Karpas-422 (cell line): ENCODE data around the gene ODF4. TPM values are rescaled to one million over a fixed set of nuclear protein-coding genes. Genes with fewer than 3 reads are reported as not detected.
A peak's percentile ranks its signal among the peaks of the same experiment; 100 is the strongest.
"Not testable (repeated sequence)": the region's sequence is repeated elsewhere in the genome, so short reads cannot be mapped to it uniquely, and the experiment has no call there.

Source experiments
- DNase-seq: peaks from one replicate; pipeline ENCODE4 v3.0.0-alpha.2; 2015
- H2AFZ ChIP-seq: fragments of 200-600 bp; sonication (generic); 2 replicates; pipeline ENCODE4 v1.6.1; 2014; ENCODE audit warnings: antibody characterized with exemption, low read length, mixed read lengths
- H3K27ac ChIP-seq: fragments of 200-600 bp; sonication (generic); 2 replicates; pipeline ENCODE4 v1.5.1; 2014; ENCODE audit warnings: mild to moderate bottlenecking, low read length, moderate library complexity
- H3K27me3 ChIP-seq: fragments of 200-600 bp; sonication (generic); 2 replicates; pipeline ENCODE4 v1.6.1; 2014; ENCODE audit warnings: low read length, mixed read lengths
- H3K36me3 ChIP-seq: fragments of 200-600 bp; sonication (generic); 2 replicates; pipeline ENCODE4 v1.6.1; 2014; ENCODE audit warnings: low read length, mixed read lengths; ENCODE audit not compliant: insufficient read depth
- H3K4me1 ChIP-seq: fragments of 200-600 bp; sonication (generic); 2 replicates; pipeline ENCODE4 v1.6.1; 2014; ENCODE audit warnings: mild to moderate bottlenecking, low read length, mixed read lengths
- H3K4me2 ChIP-seq: fragments of 200-600 bp; sonication (generic); 2 replicates; pipeline ENCODE4 v1.6.1; 2014; ENCODE audit warnings: low read length, low read depth, mild to moderate bottlenecking; ENCODE audit not compliant: poor library complexity, severe bottlenecking
- H3K4me3 ChIP-seq: fragments of 200-600 bp; sonication (generic); 2 replicates; pipeline ENCODE4 v1.5.1; 2014; ENCODE audit warnings: mild to moderate bottlenecking, antibody characterized with exemption, low read length, mixed read lengths
- H3K79me2 ChIP-seq: fragments of 200-600 bp; sonication (generic); 2 replicates; pipeline ENCODE4 v1.6.1; 2014; ENCODE audit warnings: mild to moderate bottlenecking, low read length, mixed read lengths
- H3K9ac ChIP-seq: fragments of 200-600 bp; sonication (generic); 2 replicates; pipeline ENCODE4 v1.6.0; 2014; ENCODE audit warnings: low read length
- H3K9me2 ChIP-seq: fragments of 200-600 bp; sonication (generic), shearing (Covaris generic); replicated peaks from 2 replicates; pipeline ENCODE4 v1.6.0; 2014; ENCODE audit warnings: mild to moderate bottlenecking, low read length, moderate library complexity; ENCODE audit not compliant: insufficient read depth
- H3K9me3 ChIP-seq: fragments of 300-700, 200-600 bp; sonication (generic); 2 replicates; pipeline ENCODE4 v1.6.1; 2014; ENCODE audit warnings: low read length, mixed read lengths
- H4K20me1 ChIP-seq: fragments of 200-600 bp; sonication (generic); 2 replicates; pipeline ENCODE4 v1.6.1; 2014; ENCODE audit warnings: mild to moderate bottlenecking, antibody characterized with exemption, low read length, low read depth; ENCODE audit not compliant: insufficient read depth
- total RNA-seq: library from RNA; depleted of rRNA; stranded (reverse); fragments of >200 nt; shearing (Covaris generic); gene quantifications from 2 replicates; pipeline ENCODE4 v1.2.3, GENCODE V29; 2014; ENCODE audit warnings: low replicate concordance

ODF4 gene
- total RNA-seq, 1 experiment from 2014 or later, result not detected

GRCh38 chr17:8376271-8377067, 36.8 kb downstream of the ODF4 start, which contains the start of gene KRABD2:
KRABD2 (minus strand) TSS chr17:8376704.
- Histone ChIP-seq H3K4me3 (no peak within 1 kb of the TSS), H3K27me3 (no peaks in the 10 kb centered on the region), H3K27ac (no peak within 1 kb of the TSS), H3K9me2 (no peaks in the 10 kb centered on the region), H2AFZ (no peak within 1 kb of the TSS), H3K4me2 (no peak within 1 kb of the TSS), H3K36me3 (peaks cover 46% of the 10 kb centered on the region), H3K9me3 (no peaks in the 10 kb centered on the region), H3K9ac (no peak within 1 kb of the TSS), H3K4me1 (peaks cover 7% of the 10 kb centered on the region), H4K20me1 (peaks cover 32% of the 10 kb centered on the region), H3K79me2 (peaks cover 14% of the 10 kb centered on the region; the same call in 1 of the 2 replicates)
- DNase-seq, result peak; percentile 57

DNA sequence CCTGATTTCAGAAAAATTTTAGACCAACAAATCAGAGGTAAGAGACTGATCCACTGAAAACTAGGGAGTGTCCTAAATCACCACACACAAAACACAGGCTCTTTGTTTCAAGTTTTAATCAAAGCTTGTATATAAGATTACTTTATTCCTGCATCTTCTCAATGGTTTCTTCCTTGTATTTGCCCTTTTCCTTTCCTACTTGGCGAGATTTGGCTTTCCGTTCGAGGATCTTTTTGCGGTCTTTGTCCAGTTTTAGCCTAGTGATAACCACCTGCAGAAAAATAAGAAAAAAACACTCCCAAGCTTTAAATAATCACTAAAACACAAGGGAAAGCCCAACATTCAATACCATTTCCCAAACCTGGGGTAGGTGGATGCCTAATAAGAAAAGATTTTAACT, 37.8 kb downstream of the ODF4 start:
- Histone ChIP-seq H3K79me2 (peaks cover 24% of the 10 kb centered on the region), H3K27ac (no peak overlapping the region), H3K4me1 (peaks cover 15% of the 10 kb centered on the region), H3K4me3 (no peak overlapping the region), H3K9ac (no peak overlapping the region), H4K20me1 (peaks cover 41% of the 10 kb centered on the region), H3K27me3 (no peaks in the 10 kb centered on the region), H2AFZ (no peak overlapping the region), H3K36me3 (peaks cover 55% of the 10 kb centered on the region), H3K4me2 (no peak overlapping the region), H3K9me3 (no peaks in the 10 kb centered on the region), H3K9me2 (no peaks in the 10 kb centered on the region)
- no peak for DNase-seq

- H3K4me1 ChIP-seq, result peaks cover 15% of the 10 kb centered on the region
- not testable (repeated sequence) for H3K4me3 ChIP-seq, H3K4me2 ChIP-seq, H3K27ac ChIP-seq, H3K9me3 ChIP-seq, H2AFZ ChIP-seq, H3K27me3 ChIP-seq, H3K9me2 ChIP-seq, DNase-seq, H3K9ac ChIP-seq
- H3K36me3 ChIP-seq, result peaks cover 57% of the 10 kb centered on the region
- H4K20me1 ChIP-seq, result peaks cover 44% of the 10 kb centered on the region
- H3K79me2 ChIP-seq, result peaks cover 30% of the 10 kb centered on the region
Observed at GRCh38 chr17:8378117-8378516, 38.5 kb downstream of the ODF4 start.

GRCh38 chr17:8380049-8380448, 40.4 kb downstream of the ODF4 start:
- H4K20me1 ChIP-seq, result peaks cover 46% of the 10 kb centered on the region
- H3K4me2 ChIP-seq, result no peak overlapping the region
- H3K27me3 ChIP-seq, result no peaks in the 10 kb centered on the region
- H3K36me3 ChIP-seq, result peaks cover 57% of the 10 kb centered on the region
- DNase-seq, result no peak
- no peaks in the 10 kb centered on the region for H3K9me3 ChIP-seq
- H3K79me2 ChIP-seq, result peaks cover 30% of the 10 kb centered on the region
- no peak overlapping the region for H3K9ac ChIP-seq
- no peak overlapping the region for H3K4me3 ChIP-seq
- H3K9me2 ChIP-seq, result no peaks in the 10 kb centered on the region
- H2AFZ ChIP-seq, result no peak overlapping the region
- H3K4me1 ChIP-seq, result peaks cover 24% of the 10 kb centered on the region
- no peak overlapping the region for H3K27ac ChIP-seq

DNA sequence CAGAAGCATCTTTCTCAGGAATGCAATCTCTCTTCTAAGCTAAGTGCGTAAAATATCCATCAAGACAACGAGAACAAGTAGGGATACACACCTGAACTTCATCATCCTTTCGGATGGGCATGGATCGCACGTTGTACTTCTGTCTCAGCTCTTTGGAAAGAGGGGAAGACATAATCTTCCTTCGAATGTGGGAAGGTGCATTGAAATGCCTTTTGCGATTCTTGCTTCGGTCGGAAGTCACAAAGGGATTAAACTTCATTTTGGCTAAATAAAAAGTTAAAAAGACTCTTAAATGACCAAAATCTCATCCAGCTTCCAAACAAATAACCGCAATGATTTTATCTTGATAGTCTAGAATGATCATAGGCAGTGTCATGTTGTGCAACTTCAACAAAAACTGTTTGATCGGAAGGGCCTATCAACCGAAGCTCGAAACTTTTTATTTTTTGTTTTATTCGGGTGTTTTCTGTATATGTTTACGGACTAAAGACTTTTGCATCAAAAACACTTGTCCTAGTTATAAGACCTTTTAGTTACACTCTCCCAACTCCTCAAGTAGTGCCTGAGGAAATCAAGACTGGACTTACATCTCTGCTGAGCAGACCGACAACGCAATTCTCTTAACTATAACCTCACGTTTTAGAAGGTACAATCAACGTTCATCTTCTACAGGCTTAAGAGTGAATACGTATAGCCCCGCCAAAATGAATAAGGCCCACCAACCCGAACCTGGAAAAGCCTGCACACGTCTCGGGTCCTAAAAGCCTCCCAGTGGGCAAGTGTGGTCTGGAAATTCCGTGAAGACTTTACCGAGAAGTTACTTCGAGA, 42.6 kb downstream of the ODF4 start:
- H3K4me1 ChIP-seq, result peaks cover 24% of the 10 kb centered on the region
- DNase-seq, result peak; percentile 68

DNA sequence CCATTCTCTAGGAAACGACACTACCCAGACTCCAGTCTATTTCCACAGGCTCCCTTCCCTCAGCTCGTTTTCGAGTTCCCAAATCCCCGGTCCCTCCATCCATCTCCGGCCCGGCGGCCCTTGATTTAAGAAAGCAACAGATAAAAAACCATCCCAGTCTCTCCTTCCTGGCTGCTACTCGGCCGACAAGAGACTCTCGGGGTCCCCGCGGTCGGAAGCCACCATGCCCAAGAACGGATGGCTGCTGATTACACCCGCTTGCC, 43.2 kb downstream of the ODF4 start:
- Histone ChIP-seq H3K4me3 (peak overlapping the region; percentile 100), H3K36me3 (peaks cover 45% of the 10 kb centered on the region), H3K79me2 (peaks cover 30% of the 10 kb centered on the region)

More for the DNA sequence above, 42.6 kb downstream of the ODF4 start:
- peaks cover 40% of the 10 kb centered on the region for H4K20me1 ChIP-seq
- H3K36me3 ChIP-seq, result peaks cover 50% of the 10 kb centered on the region
- peaks cover 30% of the 10 kb centered on the region for H3K79me2 ChIP-seq
- peak overlapping the region; percentile 99 for H3K9ac ChIP-seq
- H3K4me3 ChIP-seq, result peak overlapping the region; percentile 100
- peak overlapping the region; percentile 80 for H3K27ac ChIP-seq
- H3K9me3 ChIP-seq, result no peaks in the 10 kb centered on the region
- no peaks in the 10 kb centered on the region for H3K9me2 ChIP-seq
- H3K4me2 ChIP-seq, result peak overlapping the region; percentile 95
- H3K27me3 ChIP-seq, result no peaks in the 10 kb centered on the region
- H2AFZ ChIP-seq, result no peak overlapping the region

DNA sequence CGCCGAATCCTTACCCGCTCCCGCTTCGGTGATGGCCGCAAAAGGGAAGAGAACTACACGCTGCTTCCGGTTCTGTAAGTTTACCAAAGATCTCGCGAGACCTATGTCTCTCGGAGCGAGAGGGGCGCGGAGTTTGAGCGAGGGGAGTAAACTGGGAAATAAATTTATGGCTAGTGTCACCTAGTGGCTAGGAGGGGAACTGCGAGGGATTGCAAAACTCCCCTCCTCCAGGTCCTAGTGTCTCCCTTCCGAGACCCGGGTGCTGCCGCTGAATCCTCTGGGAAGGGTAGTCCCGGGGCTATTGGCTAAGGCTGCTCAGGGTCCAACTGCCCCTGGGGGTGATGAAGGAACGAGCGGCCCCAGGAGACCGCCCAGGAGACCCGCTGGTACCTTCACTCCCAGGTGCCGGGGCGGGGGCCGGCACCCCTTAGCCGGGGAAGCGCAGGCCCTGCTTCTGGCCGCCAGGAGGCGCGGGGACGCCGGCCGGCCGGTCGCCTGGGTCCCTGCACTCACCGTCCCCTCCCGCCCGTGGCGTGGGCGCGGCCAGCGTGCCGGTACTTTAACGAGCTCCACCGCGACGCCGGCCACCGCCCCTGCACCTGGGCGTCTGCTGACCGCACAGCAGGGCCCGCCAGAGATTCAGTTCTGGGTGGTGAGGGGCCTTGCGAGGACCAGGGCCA, 43.6 kb downstream of the ODF4 start, which contains the start of gene RPL26:
TSS of gene RPL26 (minus strand) at position 51 of the 680 bp plus-strand sequence. CDS start 883 bp downstream, outside the sequence.
- peak within 1 kb of the TSS; percentile 80 for H3K27ac ChIP-seq
- DNase-seq, result peak; percentile 99
- peaks cover 43% of the 10 kb centered on the region for H3K36me3 ChIP-seq
- no peaks in the 10 kb centered on the region for H3K9me2 ChIP-seq
- H2AFZ ChIP-seq, result peak within 1 kb of the TSS; percentile 98
- H3K9ac ChIP-seq, result peak within 1 kb of the TSS; percentile 99
- no peaks in the 10 kb centered on the region for H3K27me3 ChIP-seq
- H3K4me1 ChIP-seq, result peaks cover 24% of the 10 kb centered on the region
- peaks cover 38% of the 10 kb centered on the region for H4K20me1 ChIP-seq
- peak within 1 kb of the TSS; percentile 95 for H3K4me2 ChIP-seq
- H3K9me3 ChIP-seq, result no peaks in the 10 kb centered on the region
- peaks cover 30% of the 10 kb centered on the region for H3K79me2 ChIP-seq
- peak within 1 kb of the TSS; percentile 100 for H3K4me3 ChIP-seq

More for the DNA sequence above, 43.2 kb downstream of the ODF4 start:
- H3K9me3 ChIP-seq, result no peaks in the 10 kb centered on the region
- H3K9me2 ChIP-seq, result no peaks in the 10 kb centered on the region
- H4K20me1 ChIP-seq, result peaks cover 38% of the 10 kb centered on the region
- no peaks in the 10 kb centered on the region for H3K27me3 ChIP-seq
- DNase-seq, result no peak
- peak overlapping the region; percentile 80 for H3K27ac ChIP-seq
- H3K4me1 ChIP-seq, result peaks cover 24% of the 10 kb centered on the region
- peak overlapping the region; percentile 99 for H3K9ac ChIP-seq
- peak overlapping the region; percentile 95 for H3K4me2 ChIP-seq
- no peak overlapping the region for H2AFZ ChIP-seq
